ENCODE results near the gene CATSPER3. TPM values are rescaled to one million over a fixed set of nuclear protein-coding genes. Genes with fewer than 3 reads are reported as not detected.

The CATSPER3 gene
- total RNA-seq, 1 donor from 2014 or later: 0.33 TPM

GRCh38 chr5:134958755-134959154 lies 9.0 kb upstream of the CATSPER3 start:
- Mint-ChIP-seq H3K27me3 (ENCODE audit: unreplicated experiment) (no peaks in the 10 kb centered on the region), H3K9me3 (ENCODE audit: unreplicated experiment) (no peaks in the 10 kb centered on the region), H3K36me3 (ENCODE audit: low read depth, unreplicated experiment) (peaks cover 4% of the 10 kb centered on the region), H3K27ac (ENCODE audit: unreplicated experiment) (no peak overlapping the region), H3K4me3 (ENCODE audit: unreplicated experiment) (no peak overlapping the region), H3K4me1 (ENCODE audit: unreplicated experiment) (peaks cover 2% of the 10 kb centered on the region)
- TF ChIP-seq, protein P1, sequence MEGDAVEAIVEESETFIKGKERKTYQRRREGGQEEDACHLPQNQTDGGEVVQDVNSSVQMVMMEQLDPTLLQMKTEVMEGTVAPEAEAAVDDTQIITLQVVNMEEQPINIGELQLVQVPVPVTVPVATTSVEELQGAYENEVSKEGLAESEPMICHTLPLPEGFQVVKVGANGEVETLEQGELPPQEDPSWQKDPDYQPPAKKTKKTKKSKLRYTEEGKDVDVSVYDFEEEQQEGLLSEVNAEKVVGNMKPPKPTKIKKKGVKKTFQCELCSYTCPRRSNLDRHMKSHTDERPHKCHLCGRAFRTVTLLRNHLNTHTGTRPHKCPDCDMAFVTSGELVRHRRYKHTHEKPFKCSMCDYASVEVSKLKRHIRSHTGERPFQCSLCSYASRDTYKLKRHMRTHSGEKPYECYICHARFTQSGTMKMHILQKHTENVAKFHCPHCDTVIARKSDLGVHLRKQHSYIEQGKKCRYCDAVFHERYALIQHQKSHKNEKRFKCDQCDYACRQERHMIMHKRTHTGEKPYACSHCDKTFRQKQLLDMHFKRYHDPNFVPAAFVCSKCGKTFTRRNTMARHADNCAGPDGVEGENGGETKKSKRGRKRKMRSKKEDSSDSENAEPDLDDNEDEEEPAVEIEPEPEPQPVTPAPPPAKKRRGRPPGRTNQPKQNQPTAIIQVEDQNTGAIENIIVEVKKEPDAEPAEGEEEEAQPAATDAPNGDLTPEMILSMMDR (IDR thresholded peaks at IDR 0.05; ENCODE audit: unreplicated experiment): no peak
- no peak for DNase-seq (ENCODE audit: low spot score)

GRCh38 chr5:134963098-134963497 lies 4.6 kb upstream of the CATSPER3 start:
- Mint-ChIP-seq H3K27ac (ENCODE audit: unreplicated experiment) (no peak overlapping the region), H3K9me3 (ENCODE audit: unreplicated experiment) (no peaks in the 10 kb centered on the region), H3K27me3 (ENCODE audit: unreplicated experiment) (no peaks in the 10 kb centered on the region), H3K4me3 (ENCODE audit: unreplicated experiment) (no peak overlapping the region), H3K4me1 (ENCODE audit: unreplicated experiment) (peaks cover 2% of the 10 kb centered on the region), H3K36me3 (ENCODE audit: low read depth, unreplicated experiment) (no peaks in the 10 kb centered on the region)
- no peak for DNase-seq (ENCODE audit: low spot score)
- TF ChIP-seq, protein P1 (IDR thresholded peaks at IDR 0.05; ENCODE audit: unreplicated experiment): no peak

- no peaks in the 10 kb centered on the region for H3K36me3 Mint-ChIP-seq (ENCODE audit: low read depth, unreplicated experiment)
- TF ChIP-seq, protein P1 (IDR thresholded peaks at IDR 0.05; ENCODE audit: unreplicated experiment): no peak
- H3K27ac Mint-ChIP-seq (ENCODE audit: unreplicated experiment): no peak overlapping the region
- no peaks in the 10 kb centered on the region for H3K9me3 Mint-ChIP-seq (ENCODE audit: unreplicated experiment)
- H3K27me3 Mint-ChIP-seq (ENCODE audit: unreplicated experiment): no peaks in the 10 kb centered on the region
- DNase-seq (ENCODE audit: low spot score): no peak
- no peaks in the 10 kb centered on the region for H3K4me1 Mint-ChIP-seq (ENCODE audit: unreplicated experiment)
- H3K4me3 Mint-ChIP-seq (ENCODE audit: unreplicated experiment): no peak overlapping the region
Observed at GRCh38 chr5:134964359-134965270, 3.1 kb upstream of the CATSPER3 start.

DNA sequence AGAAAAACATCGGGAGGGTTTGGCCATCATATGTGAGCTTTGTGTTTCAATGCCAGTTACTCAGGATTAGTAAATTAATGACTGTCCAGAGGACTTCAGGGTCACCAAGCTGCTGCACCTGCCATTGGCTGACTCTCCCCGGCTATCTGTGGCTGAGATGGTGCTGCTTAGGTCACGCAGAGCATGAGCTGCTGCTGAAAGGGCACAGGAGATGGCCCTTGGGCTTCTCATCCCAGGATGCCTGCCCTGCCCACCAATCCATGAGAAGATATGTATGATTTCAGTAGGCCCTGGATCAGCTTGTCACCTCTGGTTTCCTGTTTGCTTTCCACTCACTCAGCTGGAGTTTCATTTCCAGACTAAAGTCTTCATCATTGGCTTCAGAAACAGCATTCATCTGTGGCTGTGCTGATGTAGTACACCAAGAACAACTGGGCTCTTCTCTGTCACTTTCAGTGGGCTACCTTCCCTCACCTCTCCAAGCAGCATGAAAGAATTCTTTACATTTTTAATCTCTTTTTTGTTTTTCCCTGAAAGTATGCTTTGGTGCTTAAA lies 2.4 kb upstream of the CATSPER3 start:
- Mint-ChIP-seq H3K27ac (ENCODE audit: unreplicated experiment) (no peak overlapping the region), H3K36me3 (ENCODE audit: low read depth, unreplicated experiment) (no peaks in the 10 kb centered on the region), H3K4me1 (ENCODE audit: unreplicated experiment) (no peaks in the 10 kb centered on the region), H3K27me3 (ENCODE audit: unreplicated experiment) (no peaks in the 10 kb centered on the region), H3K9me3 (ENCODE audit: unreplicated experiment) (no peaks in the 10 kb centered on the region), H3K4me3 (ENCODE audit: unreplicated experiment) (no peak overlapping the region)
- DNase-seq (ENCODE audit: low spot score): no peak
- TF ChIP-seq, protein P1 (IDR thresholded peaks at IDR 0.05; ENCODE audit: unreplicated experiment): no peak

DNA sequence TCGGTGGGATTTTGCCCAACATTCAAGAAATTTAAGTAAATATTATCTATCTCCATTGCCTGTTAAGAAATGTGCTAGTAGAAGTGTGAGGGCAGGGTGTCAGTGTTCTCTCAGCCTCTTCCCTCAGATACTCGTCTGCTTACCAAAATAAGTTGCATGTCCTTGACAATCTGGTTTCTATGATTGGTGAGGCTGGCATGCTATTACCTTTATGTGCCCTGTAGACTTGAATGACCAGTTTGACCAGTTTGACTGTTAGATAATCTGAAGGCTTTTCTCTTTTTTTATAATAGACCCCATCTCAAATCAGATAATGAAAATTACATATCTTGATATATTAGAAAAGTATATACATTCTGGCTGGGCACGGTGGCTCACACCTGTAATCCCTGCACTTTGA lies 348 bp downstream of the CATSPER3 start:
- Mint-ChIP-seq H3K4me3 (ENCODE audit: unreplicated experiment) (no peak overlapping the region), H3K36me3 (ENCODE audit: low read depth, unreplicated experiment) (no peaks in the 10 kb centered on the region), H3K27me3 (ENCODE audit: unreplicated experiment) (no peaks in the 10 kb centered on the region), H3K9me3 (ENCODE audit: unreplicated experiment) (no peaks in the 10 kb centered on the region), H3K27ac (ENCODE audit: unreplicated experiment) (no peak overlapping the region), H3K4me1 (ENCODE audit: unreplicated experiment) (no peaks in the 10 kb centered on the region)
- no peak for DNase-seq (ENCODE audit: low spot score)
- TF ChIP-seq, protein P1 (IDR thresholded peaks at IDR 0.05; ENCODE audit: unreplicated experiment): no peak
